ENCODE results near the gene PMPCA. TPM values are rescaled to one million over a fixed set of nuclear protein-coding genes. Genes with fewer than 3 reads are reported as not detected.
A peak's percentile ranks its signal among the peaks of the same experiment; 100 is the strongest.

PMPCA gene
- total and polyA plus RNA-seq, 2 donors (not counting 3 experiments of a cell fraction or from before 2014, with no cell fraction given) = 69.0 to 75.3 TPM

- peaks cover 12% of the 10 kb centered on the region for H3K4me1 ChIP-seq (ENCODE audit: control insufficient read depth, extremely low read depth, insufficient read depth, low read length)
- peak overlapping the region in 2 of 3 experiments; percentile 66 to 76 for H3K4me3 ChIP-seq (replicated peaks in 1 of 3; ENCODE audit: insufficient read depth in 1 of 3, low read depth in 1 of 3, low read length in 3 of 3)
- BruUV-seq (replicated peaks) = no TSS peak
- H3K9me1 ChIP-seq (replicated peaks; ENCODE audit: control insufficient read depth, extremely low read depth, insufficient read depth, low read length) = no peaks in the 10 kb centered on the region
- H3K36me3 ChIP-seq (ENCODE audit: control insufficient read depth in 2 of 2, extremely low read depth in 1 of 2, insufficient read depth in 2 of 2, low read length in 2 of 2) = peaks cover 11 to 15% of the 10 kb centered on the region in 2 experiments
- FAIRE-seq (no peak), DNase-seq (ENCODE audit: low read depth, low spot score) (no peak)
- CTCF ChIA-PET = no interaction called here
- peak overlapping the region; percentile 8 for H3K27ac ChIP-seq (ENCODE audit: insufficient read depth, low read depth, low read length)
- intact Hi-C loops (cut with micrococcal nuclease) = no loop called here
- peaks cover 48% of the 10 kb centered on the region for H3K79me2 ChIP-seq (ENCODE audit: control insufficient read depth, insufficient read depth, low read length)
- H2AFZ ChIP-seq (ENCODE audit: low read depth, low read length) = no peak overlapping the region
- H3K27me3 ChIP-seq (ENCODE audit: control insufficient read depth in 2 of 2, insufficient read depth in 2 of 2, low read length in 2 of 2) = no peaks in the 10 kb centered on the region
- H3K9ac ChIP-seq (replicated peaks; ENCODE audit: extremely low read depth, insufficient read depth, low read length) = no peak overlapping the region
- peak overlapping the region; percentile 67 for H3K4me2 ChIP-seq (ENCODE audit: insufficient read depth, low read length)
- no peaks in the 10 kb centered on the region for H3K9me3 ChIP-seq (replicated peaks; ENCODE audit: control insufficient read depth, insufficient read depth, low read length)
- POLR2A ChIA-PET = no interaction called here
- dilution Hi-C loops (cut with MboI; ENCODE audit: extremely low pct_ligation_motif_present, low sequenced_read_pairs) = no loop called here
- no peak for TF ChIP-seq MAX (IDR thresholded peaks at IDR 0.05; ENCODE audit: insufficient read depth, insufficient read length)
- no peak for TF ChIP-seq GATA2 (IDR thresholded peaks at IDR 0.05; ENCODE audit: insufficient read depth, insufficient read length, low read depth, low read length)
- TF ChIP-seq POLR2A (IDR thresholded peaks at IDR 0.05; ENCODE audit: low read depth, low read length) = no peak
- H4K20me1 ChIP-seq (replicated peaks; ENCODE audit: control insufficient read depth, extremely low read depth, insufficient read depth, low read length) = no peaks in the 10 kb centered on the region
Measured at GRCh38 chr9:136437430-136437829, 27.0 kb downstream of the PMPCA start.

- no peak for TF ChIP-seq CTCF (IDR thresholded peaks at IDR 0.05; ENCODE audit: extremely low read depth in 1 of 2, insufficient read depth in 1 of 2, low read depth in 1 of 2, low read length in 2 of 2)
- TF ChIP-seq POLR2A (IDR thresholded peaks at IDR 0.05; ENCODE audit: low read depth, low read length) = no peak
- TF ChIP-seq FOS (IDR thresholded peaks at IDR 0.05; ENCODE audit: borderline replicate concordance, insufficient read depth, low read length) = no peak
- TF ChIP-seq MAX (IDR thresholded peaks at IDR 0.05; ENCODE audit: insufficient read depth, insufficient read length) = no peak
- TF ChIP-seq POLR2AphosphoS5 (IDR thresholded peaks at IDR 0.05; ENCODE audit: insufficient read depth, low read depth, low read length) = no peak
- no peak for TF ChIP-seq GATA2 (IDR thresholded peaks at IDR 0.05; ENCODE audit: insufficient read depth, insufficient read length, low read depth, low read length)
- TF ChIP-seq EZH2 (IDR thresholded peaks at IDR 0.05; ENCODE audit: borderline replicate concordance, low read depth, low read length, severe bottlenecking) = no peak
- TF ChIP-seq MYC (IDR thresholded peaks at IDR 0.05; ENCODE audit: low read depth, low read length) = no peak
- no peak for TF ChIP-seq JUN (IDR thresholded peaks at IDR 0.05; ENCODE audit: borderline replicate concordance, insufficient read depth, insufficient read length, low read depth)
- CTCF ChIA-PET = interaction anchor here (1.4 kb wide), 1 partner anchor 125 kb away, joined by 5 read pairs; no protein-coding TSS in a partner anchor
- POLR2A ChIA-PET = no interaction called here
- FAIRE-seq (peak; percentile 62), DNase-seq (ENCODE audit: low read depth, low spot score) (no peak)
- dilution Hi-C loops (cut with MboI; ENCODE audit: extremely low pct_ligation_motif_present, low sequenced_read_pairs) (no loop called here), intact Hi-C loops (cut with micrococcal nuclease) (loop anchor here (2.0 kb wide), 2 partner anchors 27 to 45 kb away; partner anchors contain the start of genes ENTR1, PMPCA and SEC16A)
- peaks cover 11 to 17% of the 10 kb centered on the region in 2 experiments for H3K36me3 ChIP-seq (ENCODE audit: control insufficient read depth in 2 of 2, extremely low read depth in 1 of 2, insufficient read depth in 2 of 2, low read length in 2 of 2)
- no peaks in the 10 kb centered on the region for H3K9me1 ChIP-seq (replicated peaks; ENCODE audit: control insufficient read depth, extremely low read depth, insufficient read depth, low read length)
- BruUV-seq (replicated peaks) = no TSS peak
- peak overlapping the region; percentile 67 for H3K4me2 ChIP-seq (ENCODE audit: insufficient read depth, low read length)
- H3K9me3 ChIP-seq (replicated peaks; ENCODE audit: control insufficient read depth, insufficient read depth, low read length) = no peaks in the 10 kb centered on the region
- H3K4me1 ChIP-seq (ENCODE audit: control insufficient read depth, extremely low read depth, insufficient read depth, low read length) = peaks cover 12% of the 10 kb centered on the region
- H3K27ac ChIP-seq (ENCODE audit: insufficient read depth, low read depth, low read length) = peak overlapping the region; percentile 8
- no peak overlapping the region for H2AFZ ChIP-seq (ENCODE audit: low read depth, low read length)
- H3K9ac ChIP-seq (replicated peaks; ENCODE audit: extremely low read depth, insufficient read depth, low read length) = peak overlapping the region; percentile 65
- no peaks in the 10 kb centered on the region for H4K20me1 ChIP-seq (replicated peaks; ENCODE audit: control insufficient read depth, extremely low read depth, insufficient read depth, low read length)
- peak overlapping the region; percentile 33 to 76 (median 66) for H3K4me3 ChIP-seq (replicated peaks in 1 of 3; ENCODE audit: insufficient read depth in 1 of 3, low read depth in 1 of 3, low read length in 3 of 3)
- no peaks in the 10 kb centered on the region for H3K27me3 ChIP-seq (ENCODE audit: control insufficient read depth in 2 of 2, insufficient read depth in 2 of 2, low read length in 2 of 2)
- H3K79me2 ChIP-seq (ENCODE audit: control insufficient read depth, insufficient read depth, low read length) = peaks cover 48% of the 10 kb centered on the region
Measured at GRCh38 chr9:136437839-136438547, 27.5 kb downstream of the PMPCA start.

Data from endothelial cell of umbilical vein (primary cell).